NCI-H226 (cell line): ENCODE data around the gene NEK8.
"Not testable (repeated sequence)": the region's sequence is repeated elsewhere in the genome, so short reads cannot be mapped to it uniquely, and the experiment has no call there.

Experiments
- DNase-seq: peaks from one replicate; pipeline ENCODE4 v3.0.0-alpha.2; 2015

The NEK8 gene

DNA sequence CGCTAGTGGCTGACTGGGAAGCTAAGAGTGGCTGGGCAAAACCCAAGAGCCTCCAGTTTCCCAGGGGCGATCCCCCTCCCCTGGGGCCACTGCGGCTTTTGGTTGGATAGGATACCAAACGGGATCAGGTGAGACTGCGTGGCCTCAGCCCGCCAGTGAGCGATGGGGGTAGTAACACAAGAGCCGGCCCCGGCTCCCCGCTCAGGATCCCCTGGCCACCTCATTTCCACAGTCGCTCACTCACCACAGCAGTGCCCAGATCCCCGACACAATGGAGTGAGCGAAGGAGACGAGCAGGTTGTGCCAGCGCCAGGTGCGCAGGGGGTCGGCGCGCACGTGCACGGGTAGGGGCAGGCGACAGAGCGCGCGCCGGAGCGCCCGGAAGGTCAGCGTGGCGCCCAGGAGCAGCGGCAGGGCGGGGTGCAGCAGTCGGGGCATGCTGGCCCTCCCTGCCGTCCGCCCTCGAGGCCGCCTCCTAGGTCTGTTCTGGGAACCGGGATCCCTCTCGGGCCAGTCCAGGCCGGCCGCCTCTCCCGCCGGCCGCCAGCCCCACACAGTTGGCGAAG, 2.8 kb upstream of the NEK8 start:
- DNase-seq: peak; percentile 87

DNA sequence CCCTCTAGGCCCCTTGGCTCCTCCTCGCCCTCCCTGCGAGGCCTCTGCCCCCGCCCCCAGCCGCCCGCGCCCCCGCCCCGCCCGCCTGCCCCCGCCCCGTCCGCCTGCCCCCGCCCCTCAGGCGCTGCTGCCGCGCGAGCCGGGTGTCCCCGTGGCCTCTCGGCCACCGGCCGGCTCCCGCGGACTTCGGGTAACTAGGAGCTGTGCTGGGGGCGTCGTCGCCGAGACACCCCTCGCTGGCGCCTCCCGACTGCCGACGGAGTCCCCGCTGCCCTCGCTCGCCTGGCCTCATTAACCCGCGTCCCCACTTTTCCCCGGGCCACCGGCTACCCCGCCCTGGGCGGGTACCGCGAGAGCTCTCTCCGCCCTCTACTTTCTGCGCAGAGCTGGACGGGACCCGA, 2.4 kb upstream of the NEK8 start, which contains the start of gene TLCD1:
TSS of gene TLCD1 (minus strand) at position 8 of the 401 bp plus-strand sequence. CDS start 136 bp downstream, outside the sequence.
- peak; percentile 46 for DNase-seq

- DNase-seq: peak; percentile 95
Observed at GRCh38 chr17:28726627-28727491, 1.7 kb upstream of the NEK8 start.

- no peak for DNase-seq
Observed at GRCh38 chr17:28729950-28730330, 1.4 kb downstream of the NEK8 start.

- no peak for DNase-seq
Observed at GRCh38 chr17:28733346-28733745, 4.8 kb downstream of the NEK8 start.

DNA sequence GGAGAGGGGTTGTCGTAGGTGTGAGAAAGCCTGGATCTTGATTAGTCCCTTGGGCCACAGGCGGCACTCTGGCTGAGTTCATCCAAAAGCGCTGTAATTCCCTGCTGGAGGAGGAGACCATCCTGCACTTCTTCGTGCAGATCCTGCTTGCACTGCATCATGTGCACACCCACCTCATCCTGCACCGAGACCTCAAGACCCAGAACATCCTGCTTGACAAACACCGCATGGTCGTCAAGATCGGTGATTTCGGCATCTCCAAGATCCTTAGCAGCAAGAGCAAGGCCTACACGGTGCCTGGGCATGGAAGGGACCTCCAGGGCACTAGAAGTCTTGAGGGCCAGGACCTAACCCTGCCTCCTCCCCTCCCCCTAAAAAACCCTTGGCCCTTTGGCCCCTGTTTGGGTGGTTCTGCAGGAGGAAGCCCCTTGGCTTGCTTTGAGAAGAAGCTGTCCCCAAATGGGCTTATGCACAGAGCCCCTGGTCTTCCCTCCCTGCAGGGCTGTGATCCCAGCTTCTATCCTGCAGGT, 6.2 kb downstream of the NEK8 start:
- DNase-seq: no peak

- no peak for DNase-seq
Observed at GRCh38 chr17:28735242-28735722, 6.7 kb downstream of the NEK8 start.

DNA sequence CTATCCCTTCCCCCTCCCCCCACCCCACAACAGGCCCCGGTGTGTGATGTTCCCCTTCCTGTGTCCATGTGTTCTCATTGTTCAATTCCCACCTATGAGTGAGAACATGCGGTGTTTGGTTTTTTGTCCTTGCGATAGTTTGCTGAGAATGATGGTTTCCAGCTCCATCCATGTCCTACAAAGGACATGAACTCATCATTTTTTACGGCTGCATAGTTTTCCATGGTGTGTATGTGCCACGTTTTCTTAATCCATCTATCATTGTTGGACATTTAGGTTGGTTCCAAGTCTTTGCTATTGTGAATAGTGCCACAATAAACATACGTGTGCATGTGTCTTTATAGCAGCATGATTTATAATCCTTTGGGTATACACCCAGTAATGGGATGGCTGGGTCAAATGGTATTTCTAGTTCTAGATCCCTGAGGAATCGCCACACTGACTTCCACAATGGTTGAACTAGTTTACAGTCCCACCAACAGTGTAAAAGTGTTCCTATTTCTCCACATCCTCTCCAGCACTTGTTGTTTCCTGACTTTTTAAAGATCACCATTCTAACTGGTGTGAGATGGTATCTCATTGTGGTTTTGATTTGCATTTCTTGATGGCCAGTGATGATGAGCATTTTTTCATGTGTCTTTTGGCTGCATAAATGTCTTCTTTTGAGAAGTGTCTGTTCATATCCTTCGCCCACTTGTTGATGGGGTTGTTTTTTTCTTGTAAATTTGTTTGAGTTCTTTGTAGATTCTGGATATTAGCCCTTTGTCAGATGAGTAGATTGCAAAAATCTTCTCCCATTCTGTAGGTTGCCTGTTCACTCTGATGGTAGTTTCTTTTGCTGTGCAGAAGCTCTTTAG, 7.6 kb downstream of the NEK8 start:
- DNase-seq: not testable (repeated sequence)

DNA sequence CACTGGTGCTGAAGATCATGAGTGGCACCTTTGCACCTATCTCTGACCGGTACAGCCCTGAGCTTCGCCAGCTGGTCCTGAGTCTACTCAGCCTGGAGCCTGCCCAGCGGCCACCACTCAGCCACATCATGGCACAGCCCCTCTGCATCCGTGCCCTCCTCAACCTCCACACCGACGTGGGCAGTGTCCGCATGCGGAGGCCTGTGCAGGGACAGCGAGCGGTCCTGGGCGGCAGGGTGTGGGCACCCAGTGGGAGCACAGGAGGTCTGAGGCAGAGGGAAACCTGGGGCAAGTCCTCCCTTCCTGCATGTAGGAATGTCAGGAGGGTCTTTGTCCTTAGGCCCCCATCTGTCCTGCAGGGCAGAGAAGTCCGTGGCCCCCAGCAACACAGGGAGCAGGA, 8.7 kb downstream of the NEK8 start:
- no peak for DNase-seq

DNA sequence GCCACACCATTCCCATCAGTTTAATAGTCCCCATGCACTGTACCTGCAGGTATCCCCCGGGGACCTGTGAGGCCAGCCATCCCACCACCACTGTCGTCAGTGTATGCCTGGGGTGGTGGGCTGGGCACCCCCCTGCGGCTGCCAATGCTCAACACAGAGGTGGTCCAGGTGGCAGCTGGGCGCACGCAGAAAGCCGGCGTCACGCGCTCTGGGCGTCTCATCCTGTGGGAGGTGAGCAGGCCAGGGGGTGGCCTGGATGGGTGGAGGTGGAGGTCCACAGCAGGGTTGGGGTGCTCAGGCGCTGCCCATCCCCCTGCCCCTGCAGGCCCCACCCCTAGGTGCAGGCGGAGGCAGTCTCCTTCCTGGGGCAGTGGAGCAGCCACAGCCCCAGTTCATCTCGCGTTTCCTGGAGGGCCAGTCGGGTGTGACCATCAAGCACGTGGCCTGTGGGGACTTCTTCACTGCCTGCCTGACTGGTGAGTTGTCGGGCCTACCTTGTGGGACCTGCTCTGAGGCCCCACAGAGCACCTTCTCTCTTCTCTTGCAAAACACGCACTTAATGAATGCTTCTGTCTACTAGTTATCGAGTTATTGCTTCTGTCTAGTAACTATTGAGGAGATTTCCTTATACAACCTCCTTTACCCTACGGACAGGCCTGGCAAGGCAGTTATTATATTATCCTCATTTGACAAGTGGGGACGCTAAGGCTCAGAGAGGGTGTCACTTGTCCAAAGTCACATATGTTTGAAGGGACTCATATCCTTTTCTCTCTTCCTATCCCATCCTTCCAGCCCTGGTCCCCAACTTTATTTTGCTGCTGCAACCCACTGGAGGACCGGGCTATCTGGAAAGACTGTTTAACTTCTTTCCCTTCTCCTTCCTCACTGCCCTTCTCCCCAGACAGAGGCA, 9.4 kb downstream of the NEK8 start:
- no peak for DNase-seq

DNA sequence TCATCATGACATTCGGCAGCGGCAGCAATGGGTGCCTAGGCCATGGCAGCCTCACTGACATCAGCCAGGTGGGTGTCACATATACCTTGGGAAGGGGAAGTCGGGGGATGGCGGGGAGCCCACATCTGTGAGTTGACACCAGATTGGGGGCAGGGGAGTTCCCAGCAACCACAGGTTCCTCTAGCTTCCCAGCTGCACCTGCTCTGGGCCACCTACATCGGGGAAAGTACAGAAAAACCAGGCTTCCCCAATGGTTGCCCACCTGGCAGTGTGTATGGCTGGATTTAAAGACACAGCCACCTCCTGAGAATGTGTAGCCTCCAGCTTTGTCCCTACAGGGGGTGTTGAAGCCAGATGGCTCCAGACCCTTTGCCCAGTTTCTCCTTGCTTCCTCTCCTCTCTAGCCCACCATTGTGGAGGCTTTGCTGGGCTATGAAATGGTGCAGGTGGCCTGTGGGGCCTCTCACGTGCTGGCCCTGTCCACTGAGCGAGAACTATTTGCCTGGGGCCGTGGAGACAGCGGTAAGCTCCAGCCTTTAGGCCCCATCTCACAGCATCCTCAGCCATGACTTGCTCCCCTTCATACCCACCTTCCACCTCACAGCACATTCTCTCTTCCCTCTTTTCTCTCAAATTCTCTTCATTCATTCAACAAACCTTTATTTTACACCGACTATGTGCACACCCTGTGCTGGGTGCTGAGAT, 10.2 kb downstream of the NEK8 start:
- no peak for DNase-seq

DNA sequence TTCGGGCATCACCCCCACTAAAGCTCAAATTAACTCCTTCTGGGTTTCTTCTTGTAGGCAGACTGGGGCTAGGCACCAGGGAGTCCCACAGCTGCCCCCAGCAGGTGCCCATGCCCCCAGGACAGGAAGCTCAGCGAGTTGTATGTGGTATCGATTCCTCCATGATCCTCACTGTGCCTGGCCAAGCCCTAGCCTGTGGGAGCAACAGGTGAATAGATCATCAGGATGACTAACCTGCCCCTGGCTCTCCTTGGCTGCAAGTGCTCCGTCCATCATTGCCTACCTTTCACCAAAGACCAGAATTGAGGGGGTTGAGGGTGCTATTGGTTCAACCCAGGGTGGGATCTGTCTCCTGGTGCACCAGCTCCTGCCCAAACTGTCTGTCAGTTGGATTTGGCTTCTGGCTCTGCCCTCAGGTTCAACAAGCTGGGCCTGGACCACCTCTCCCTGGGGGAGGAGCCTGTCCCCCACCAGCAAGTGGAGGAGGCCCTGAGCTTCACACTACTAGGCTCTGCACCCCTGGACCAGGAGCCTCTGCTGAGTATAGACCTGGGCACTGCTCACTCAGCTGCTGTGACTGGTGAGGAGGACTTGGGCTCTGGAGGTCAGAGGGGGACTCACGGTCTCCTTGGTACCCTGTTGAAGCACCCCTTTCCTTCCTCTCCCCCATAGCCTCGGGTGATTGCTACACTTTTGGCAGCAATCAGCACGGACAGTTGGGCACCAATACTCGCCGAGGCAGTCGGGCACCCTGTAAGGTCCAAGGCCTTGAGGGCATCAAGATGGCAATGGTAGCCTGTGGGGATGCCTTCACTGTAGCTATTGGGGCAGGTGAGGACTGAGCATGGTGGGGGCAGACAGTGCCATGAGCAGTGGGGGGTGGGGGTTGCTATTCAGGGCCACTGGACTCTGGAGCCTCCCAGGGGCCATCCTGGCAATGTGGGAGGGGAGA, 12.1 kb downstream of the NEK8 start:
- no peak for DNase-seq

- DNase-seq: no peak
Observed at GRCh38 chr17:28741358-28742349, 13.1 kb downstream of the NEK8 start.

DNA sequence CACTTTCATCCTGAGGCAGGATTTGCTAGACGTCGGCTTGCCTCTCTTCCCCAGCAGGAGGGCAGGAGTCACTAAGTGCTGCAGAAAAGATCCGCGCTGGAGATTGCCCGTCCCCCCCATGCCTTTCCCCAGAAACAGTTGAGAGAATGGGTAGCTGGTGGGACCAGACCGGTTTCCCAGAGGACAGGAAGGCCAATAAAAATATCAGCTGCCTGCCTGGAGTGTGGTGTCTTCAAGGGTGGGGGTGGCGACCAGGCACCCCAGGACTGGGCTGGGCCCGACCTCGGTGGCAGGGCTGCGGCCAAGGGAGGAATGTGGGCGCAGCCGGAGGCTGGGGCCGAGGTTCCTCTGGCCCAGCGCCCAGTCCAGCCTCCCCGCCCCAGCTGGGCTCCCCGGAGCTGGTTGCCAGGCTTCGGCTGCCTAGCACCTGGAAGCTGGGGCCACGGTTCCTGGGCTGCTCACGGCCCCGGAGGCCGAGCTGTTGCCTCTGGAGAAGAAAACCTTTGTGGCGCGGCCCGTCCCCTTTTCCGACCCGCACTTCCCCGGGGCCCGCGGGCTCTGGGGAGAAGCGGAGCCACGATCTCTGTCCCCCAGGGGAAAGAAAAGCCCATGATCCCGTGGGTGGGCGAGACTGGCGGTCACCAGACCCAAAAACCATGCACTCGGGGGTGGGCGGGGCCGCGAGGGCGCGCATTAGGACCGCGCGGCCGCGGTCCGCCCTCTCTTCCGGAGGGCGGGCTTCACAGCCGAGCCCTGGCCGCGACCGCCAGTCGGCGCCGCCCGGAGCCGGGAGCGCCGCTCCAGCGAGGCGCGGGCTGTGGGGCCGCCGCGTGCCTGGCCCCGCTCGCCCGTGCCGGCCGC, 14.9 kb downstream of the NEK8 start, which contains the start of gene TRAF4:
TSS of gene TRAF4 (plus strand) at position 769 of the 861 bp plus-strand sequence. CDS start 102 bp downstream, outside the sequence.
- peak; percentile 93 for DNase-seq

DNA sequence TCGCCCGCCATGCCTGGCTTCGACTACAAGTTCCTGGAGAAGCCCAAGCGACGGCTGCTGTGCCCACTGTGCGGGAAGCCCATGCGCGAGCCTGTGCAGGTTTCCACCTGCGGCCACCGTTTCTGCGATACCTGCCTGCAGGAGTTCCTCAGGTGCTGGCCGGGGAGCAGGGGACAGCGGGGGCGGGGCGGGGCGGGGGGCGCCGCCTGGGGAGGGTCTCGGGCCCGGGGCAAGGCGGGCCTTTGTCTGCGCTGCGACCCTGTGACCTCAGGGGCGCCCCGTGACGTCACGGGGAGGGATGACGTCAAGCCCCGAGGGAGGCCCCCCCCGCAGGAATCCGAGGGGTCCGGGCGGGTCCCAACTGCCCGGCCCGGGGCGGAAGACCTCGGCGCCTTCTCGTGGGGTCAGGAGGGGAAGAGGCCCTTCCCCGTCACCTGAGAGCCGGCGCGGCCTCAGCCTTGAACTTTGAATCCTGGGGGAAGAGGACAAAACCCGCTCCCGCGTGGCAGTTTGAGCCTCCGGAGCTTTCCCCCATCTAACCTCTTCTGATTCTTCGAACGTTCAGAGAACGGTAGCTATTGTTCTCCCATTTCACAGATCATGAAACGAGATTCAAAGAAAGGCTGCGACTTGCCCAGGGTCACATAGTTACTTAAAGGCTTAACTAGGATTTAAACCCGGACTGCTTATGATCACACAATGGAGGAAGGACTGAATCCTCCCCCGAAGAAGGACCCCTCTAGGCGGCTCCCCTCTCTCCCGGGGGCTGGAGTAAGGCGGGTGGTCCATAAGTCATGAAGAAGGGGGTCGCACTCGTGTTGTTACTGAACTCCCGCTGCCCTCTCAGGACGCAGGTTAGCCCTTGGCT, 15.8 kb downstream of the NEK8 start:
- peak; percentile 64 for DNase-seq

DNA sequence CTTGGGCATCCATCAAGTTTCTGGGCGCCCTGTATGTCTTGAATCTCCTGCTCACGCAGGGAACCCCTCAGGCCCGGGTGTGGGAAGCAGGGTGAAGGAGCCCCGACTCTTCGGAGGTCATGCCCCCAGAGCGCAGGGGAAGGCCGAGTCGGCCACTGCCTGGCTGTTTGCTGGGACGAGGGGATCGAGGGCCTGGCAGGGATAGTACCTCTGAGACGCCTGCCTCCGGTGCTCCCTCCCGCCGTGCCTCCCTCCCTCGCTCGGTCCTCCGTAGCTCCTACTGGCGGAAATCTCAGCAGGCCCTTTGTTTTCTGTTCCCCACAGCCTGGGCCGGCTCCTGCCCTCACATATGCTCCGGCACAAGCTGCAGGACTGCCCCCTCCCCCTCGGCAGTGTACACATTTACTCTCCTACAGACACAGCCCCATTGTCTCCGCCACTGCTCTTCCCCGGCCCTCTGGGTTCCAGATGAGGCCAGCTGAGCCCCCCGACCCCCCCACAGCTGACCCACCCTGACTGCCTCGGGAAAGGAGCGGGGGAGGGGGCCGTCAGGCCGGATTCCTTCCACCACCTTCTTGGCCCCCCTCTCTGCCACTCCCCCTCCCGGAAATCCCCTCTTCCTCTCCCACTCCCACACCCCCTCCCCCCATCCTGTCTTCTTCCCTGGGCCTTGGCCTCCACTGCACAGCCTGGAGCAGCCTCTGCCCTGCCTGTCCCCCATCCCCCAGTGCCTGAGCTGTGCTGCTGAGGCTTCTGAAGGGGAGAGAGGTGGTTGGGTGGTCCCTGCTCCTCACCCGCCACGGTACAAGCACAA, 16.6 kb downstream of the NEK8 start:
- DNase-seq: peak; percentile 48
